GM15510 (cell line): ENCODE results near the gene RAB12.

Experiments
- POLR2A ChIP-seq: IDR thresholded peaks from 3 replicates; pipeline ENCODE4 v1.6.1; 2011; ENCODE audit warnings: borderline replicate concordance; ENCODE audit not compliant: insufficient read length; ENCODE audit errors: extremely low read depth

The RAB12 gene

GRCh38 chr18:8657873-8658470, 48.7 kb downstream of the RAB12 start:
- no peak for TF ChIP-seq POLR2A

- no peak for TF ChIP-seq POLR2A
These were observed 49.7 kb downstream of the RAB12 start for GRCh38 chr18:8658858-8659485.

- no peak for TF ChIP-seq POLR2A
These were observed 50.5 kb downstream of the RAB12 start for GRCh38 chr18:8659609-8660242.

GRCh38 chr18:8660316-8660715, 51.1 kb downstream of the RAB12 start:
- TF ChIP-seq POLR2A: no peak

GRCh38 chr18:8661754-8662559, 52.7 kb downstream of the RAB12 start:
- no peak for TF ChIP-seq POLR2A

GRCh38 chr18:8662560-8663255, 53.5 kb downstream of the RAB12 start:
- no peak for TF ChIP-seq POLR2A

GRCh38 chr18:8667846-8668245, 58.6 kb downstream of the RAB12 start:
- TF ChIP-seq POLR2A: no peak

- TF ChIP-seq POLR2A: no peak
These were observed 59.1 kb downstream of the RAB12 start for GRCh38 chr18:8668381-8668780.

GRCh38 chr18:8669571-8669970, 60.3 kb downstream of the RAB12 start:
- no peak for TF ChIP-seq POLR2A

GRCh38 chr18:8673256-8674209, 64.3 kb downstream of the RAB12 start:
- no peak for TF ChIP-seq POLR2A

GRCh38 chr18:8675057-8675456, 65.8 kb downstream of the RAB12 start:
- TF ChIP-seq POLR2A: no peak

GRCh38 chr18:8681196-8681595, 72.0 kb downstream of the RAB12 start:
- no peak for TF ChIP-seq POLR2A

- no peak for TF ChIP-seq POLR2A
These were observed 75.3 kb downstream of the RAB12 start for GRCh38 chr18:8684577-8684976.
